DOHH2 (cell line): ENCODE measurements around the gene CYBA.

Source experiments
- H3F3A ChIP-seq: fragments of 200-600 bp; sonication (generic), shearing (Covaris generic); 2 replicates; pipeline ENCODE4 v1.6.0; 2016; ENCODE audit warnings: antibody characterized with exemption, mild to moderate bottlenecking; ENCODE audit not compliant: control insufficient read depth, insufficient read depth
- H3K27ac ChIP-seq: fragments of 200-600 bp; sonication (generic); 2 replicates; pipeline ENCODE4 v1.5.1; 2014; ENCODE audit warnings: low read depth, mild to moderate bottlenecking, low read length, moderate library complexity
- H3K27me3 ChIP-seq: fragments of 200-600 bp; sonication (generic); 2 replicates; pipeline ENCODE4 v1.6.1; 2014; ENCODE audit warnings: mild to moderate bottlenecking, low read length, mixed read lengths; ENCODE audit not compliant: control insufficient read depth
- H3K36me3 ChIP-seq: fragments of 200-600 bp; sonication (generic); 2 replicates; pipeline ENCODE4 v1.6.1; 2014; ENCODE audit warnings: mild to moderate bottlenecking, low read length, moderate library complexity, mixed read lengths; ENCODE audit not compliant: control insufficient read depth
- H3K4me1 ChIP-seq: fragments of 200-600 bp; sonication (generic); 2 replicates; pipeline ENCODE4 v1.6.1; 2014; ENCODE audit warnings: mild to moderate bottlenecking, low read length, mixed read lengths; ENCODE audit not compliant: control insufficient read depth
- H3K4me2 ChIP-seq: fragments of 200-600 bp; sonication (generic); 2 replicates; pipeline ENCODE4 v1.6.0; 2014; ENCODE audit warnings: mild to moderate bottlenecking, low read length, moderate library complexity
- H3K4me3 ChIP-seq: fragments of 200-600 bp; sonication (generic); 2 replicates; pipeline ENCODE4 v1.5.1; 2014; ENCODE audit warnings: mild to moderate bottlenecking, low read length, mixed read lengths
- H3K79me2 ChIP-seq: fragments of 200-600 bp; sonication (generic); 2 replicates; pipeline ENCODE4 v1.6.1; 2014; ENCODE audit warnings: mild to moderate bottlenecking, low read length, mixed read lengths; ENCODE audit not compliant: control insufficient read depth
- H3K9me2 ChIP-seq: fragments of 200-600 bp; sonication (generic); replicated peaks from 2 replicates; pipeline ENCODE4 v1.6.1; 2014; ENCODE audit warnings: mild to moderate bottlenecking, low read length, mixed read lengths; ENCODE audit not compliant: control insufficient read depth
- H3K9me3 ChIP-seq: fragments of 200-600 bp; sonication (generic); 2 replicates; pipeline ENCODE4 v1.6.1; 2014; ENCODE audit warnings: antibody characterized with exemption, low read length, mixed read lengths; ENCODE audit not compliant: control insufficient read depth, insufficient read depth
- H4K20me1 ChIP-seq: fragments of 200-600 bp; sonication (generic); 2 replicates; pipeline ENCODE4 v1.6.0; 2014; ENCODE audit warnings: low read depth, mild to moderate bottlenecking, antibody characterized with exemption, low read length, moderate library complexity; ENCODE audit not compliant: control insufficient read depth, insufficient read depth
- EZH2phosphoT487 ChIP-seq: fragments of 200-600 bp; sonication (generic); IDR thresholded peaks from 2 replicates; pipeline ENCODE4 v1.6.1; 2017; ENCODE audit warnings: borderline replicate concordance, mild to moderate bottlenecking, antibody characterized with exemption, low read length, moderate library complexity, mixed read lengths
- TF ChIP-seq, protein P1 (sequence below): fragments of 200-600 bp; sonication (generic); IDR thresholded peaks from one replicate; pipeline ENCODE4 v1.5.1; 2014; ENCODE audit warnings: antibody characterized with exemption, mild to moderate bottlenecking, low read depth, low read length; ENCODE audit not compliant: poor library complexity, severe bottlenecking

Gene CYBA

DNA sequence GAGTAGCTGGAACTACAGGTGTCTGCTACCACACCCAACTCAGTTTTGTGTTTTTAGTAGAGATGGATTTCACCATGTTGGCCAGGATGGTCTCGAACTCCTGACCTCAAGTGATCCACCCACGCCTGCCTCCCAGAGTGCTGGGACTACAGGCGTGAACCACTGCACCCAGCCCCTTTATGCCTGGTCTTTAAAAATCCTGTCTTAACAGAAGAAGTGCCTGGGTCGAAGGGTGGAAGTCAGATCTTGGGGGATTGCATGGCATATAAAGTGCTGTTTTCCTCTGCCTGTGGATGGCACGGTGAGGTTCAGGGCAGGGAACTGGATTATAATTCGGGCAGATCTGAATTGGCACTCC, 50.3 kb downstream of the CYBA start:
- H3K9me2 ChIP-seq: no peaks in the 10 kb centered on the region
- no peak overlapping the region for H3K4me3 ChIP-seq
- H3F3A ChIP-seq: no peaks in the 10 kb centered on the region
- H3K36me3 ChIP-seq: peaks cover 71% of the 10 kb centered on the region
- no peaks in the 10 kb centered on the region for H3K4me1 ChIP-seq
- no peaks in the 10 kb centered on the region for H3K27me3 ChIP-seq
- TF ChIP-seq, protein P1, sequence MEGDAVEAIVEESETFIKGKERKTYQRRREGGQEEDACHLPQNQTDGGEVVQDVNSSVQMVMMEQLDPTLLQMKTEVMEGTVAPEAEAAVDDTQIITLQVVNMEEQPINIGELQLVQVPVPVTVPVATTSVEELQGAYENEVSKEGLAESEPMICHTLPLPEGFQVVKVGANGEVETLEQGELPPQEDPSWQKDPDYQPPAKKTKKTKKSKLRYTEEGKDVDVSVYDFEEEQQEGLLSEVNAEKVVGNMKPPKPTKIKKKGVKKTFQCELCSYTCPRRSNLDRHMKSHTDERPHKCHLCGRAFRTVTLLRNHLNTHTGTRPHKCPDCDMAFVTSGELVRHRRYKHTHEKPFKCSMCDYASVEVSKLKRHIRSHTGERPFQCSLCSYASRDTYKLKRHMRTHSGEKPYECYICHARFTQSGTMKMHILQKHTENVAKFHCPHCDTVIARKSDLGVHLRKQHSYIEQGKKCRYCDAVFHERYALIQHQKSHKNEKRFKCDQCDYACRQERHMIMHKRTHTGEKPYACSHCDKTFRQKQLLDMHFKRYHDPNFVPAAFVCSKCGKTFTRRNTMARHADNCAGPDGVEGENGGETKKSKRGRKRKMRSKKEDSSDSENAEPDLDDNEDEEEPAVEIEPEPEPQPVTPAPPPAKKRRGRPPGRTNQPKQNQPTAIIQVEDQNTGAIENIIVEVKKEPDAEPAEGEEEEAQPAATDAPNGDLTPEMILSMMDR: no peak
- TF ChIP-seq EZH2phosphoT487: no peak
- no peak overlapping the region for H3K4me2 ChIP-seq
- H3K9me3 ChIP-seq: no peaks in the 10 kb centered on the region
- peaks cover 3% of the 10 kb centered on the region; the same call in 1 of the 2 replicates for H4K20me1 ChIP-seq
- H3K27ac ChIP-seq: no peak overlapping the region
- peaks cover 27% of the 10 kb centered on the region for H3K79me2 ChIP-seq

- Histone ChIP-seq H3K27ac (no peak overlapping the region), H3K27me3 (no peaks in the 10 kb centered on the region), H3F3A (no peaks in the 10 kb centered on the region), H3K9me3 (no peaks in the 10 kb centered on the region), H3K4me2 (no peak overlapping the region), H3K79me2 (peaks cover 26% of the 10 kb centered on the region), H3K9me2 (no peaks in the 10 kb centered on the region), H3K36me3 (peaks cover 66% of the 10 kb centered on the region), H4K20me1 (peaks cover 3% of the 10 kb centered on the region; the same call in 1 of the 2 replicates), H3K4me1 (no peaks in the 10 kb centered on the region), H3K4me3 (no peak overlapping the region)
- TF ChIP-seq, protein P1: no peak
- no peak for TF ChIP-seq EZH2phosphoT487
Observed at GRCh38 chr16:88599825-88600538, 50.9 kb downstream of the CYBA start.

DNA sequence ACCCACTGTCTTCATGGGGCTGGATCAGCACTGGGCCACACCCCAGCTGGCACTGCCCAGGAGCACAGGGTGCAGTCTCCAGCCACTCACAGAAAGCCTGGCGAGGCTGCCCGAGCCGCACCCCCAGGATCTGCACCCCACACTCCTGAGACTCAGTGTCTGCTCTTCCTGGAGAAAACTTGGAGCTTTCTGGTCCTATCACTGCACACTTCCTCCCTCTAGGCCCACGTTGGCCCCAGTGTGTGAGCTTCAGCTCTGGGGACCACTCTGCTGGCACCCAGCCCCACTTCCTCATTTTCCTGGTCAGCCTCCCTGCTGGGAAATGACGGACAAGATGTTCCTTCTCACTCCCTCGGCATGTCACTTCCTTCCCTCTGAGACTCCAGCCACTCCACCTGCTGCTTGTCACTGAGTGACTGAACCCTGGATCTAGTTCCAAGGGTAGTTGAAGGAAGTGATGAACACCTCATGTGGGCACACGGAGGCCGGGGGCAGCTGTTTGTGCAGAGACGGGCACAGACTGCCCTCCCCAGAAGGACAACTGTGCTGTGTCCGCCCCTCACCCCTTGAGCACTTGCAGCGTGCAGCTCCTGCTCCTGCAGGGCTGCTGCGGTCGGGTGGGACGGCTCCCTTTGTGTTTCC, 51.6 kb downstream of the CYBA start:
- Histone ChIP-seq H3K36me3 (peaks cover 64% of the 10 kb centered on the region), H3K27me3 (no peaks in the 10 kb centered on the region), H3F3A (no peaks in the 10 kb centered on the region), H3K4me3 (no peak overlapping the region), H3K4me2 (no peak overlapping the region), H3K9me2 (no peaks in the 10 kb centered on the region), H3K79me2 (peaks cover 32% of the 10 kb centered on the region), H3K9me3 (no peaks in the 10 kb centered on the region), H4K20me1 (no peaks in the 10 kb centered on the region; the same call in 1 of the 2 replicates), H3K27ac (no peak overlapping the region), H3K4me1 (no peaks in the 10 kb centered on the region)
- no peak for TF ChIP-seq EZH2phosphoT487
- TF ChIP-seq, protein P1: no peak
